Measurements from ENCODE around the gene EEPD1.

- TF ChIP-seq, protein P1, sequence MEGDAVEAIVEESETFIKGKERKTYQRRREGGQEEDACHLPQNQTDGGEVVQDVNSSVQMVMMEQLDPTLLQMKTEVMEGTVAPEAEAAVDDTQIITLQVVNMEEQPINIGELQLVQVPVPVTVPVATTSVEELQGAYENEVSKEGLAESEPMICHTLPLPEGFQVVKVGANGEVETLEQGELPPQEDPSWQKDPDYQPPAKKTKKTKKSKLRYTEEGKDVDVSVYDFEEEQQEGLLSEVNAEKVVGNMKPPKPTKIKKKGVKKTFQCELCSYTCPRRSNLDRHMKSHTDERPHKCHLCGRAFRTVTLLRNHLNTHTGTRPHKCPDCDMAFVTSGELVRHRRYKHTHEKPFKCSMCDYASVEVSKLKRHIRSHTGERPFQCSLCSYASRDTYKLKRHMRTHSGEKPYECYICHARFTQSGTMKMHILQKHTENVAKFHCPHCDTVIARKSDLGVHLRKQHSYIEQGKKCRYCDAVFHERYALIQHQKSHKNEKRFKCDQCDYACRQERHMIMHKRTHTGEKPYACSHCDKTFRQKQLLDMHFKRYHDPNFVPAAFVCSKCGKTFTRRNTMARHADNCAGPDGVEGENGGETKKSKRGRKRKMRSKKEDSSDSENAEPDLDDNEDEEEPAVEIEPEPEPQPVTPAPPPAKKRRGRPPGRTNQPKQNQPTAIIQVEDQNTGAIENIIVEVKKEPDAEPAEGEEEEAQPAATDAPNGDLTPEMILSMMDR (IDR thresholded peaks at IDR 0.05), result no peak
- TF ChIP-seq POLR2AphosphoS5 (IDR thresholded peaks at IDR 0.05; ENCODE audit: low read depth, low read length) (no peak), SIN3A (IDR thresholded peaks at IDR 0.05; ENCODE audit: borderline replicate concordance, insufficient read depth, low read depth, low read length) (no peak), REST (IDR thresholded peaks at IDR 0.05; ENCODE audit: insufficient read depth in 1 of 2, low read depth in 2 of 2, low read length in 1 of 2) (no peak), TCF7L2 (IDR thresholded peaks at IDR 0.05; ENCODE audit: low read depth, low read length) (no peak)
These were observed 126.3 kb downstream of the EEPD1 start for GRCh38 chr7:36279200-36279925.

Data from Panc1 (cell line).